T-helper 2 cell treated with Interferon-gamma antibody and Interleukin-4, amounts not matched to agents 5 μg/mL and 100 μg/mL, for 36 hours (primary cell): Measurements from ENCODE around the gene C1QTNF6.

Source experiments
- DNase-seq: peaks from one replicate; pipeline ENCODE4 v3.0.0; 2021; ENCODE audit warnings: low spot score
- H3K27ac Mint-ChIP-seq: one replicate; pipeline ENCODE4 v1.8.0; 2021; ENCODE audit warnings: mild to moderate bottlenecking, mixed read lengths
- H3K27me3 Mint-ChIP-seq: one replicate; pipeline ENCODE4 v1.8.0; 2021; ENCODE audit warnings: low read depth, mixed read lengths
- H3K36me3 Mint-ChIP-seq: one replicate; pipeline ENCODE4 v1.8.0; 2021; ENCODE audit warnings: low read depth, mixed read lengths
- H3K4me1 Mint-ChIP-seq: one replicate; pipeline ENCODE4 v1.8.0; 2021; ENCODE audit warnings: low read depth, mixed read lengths
- H3K4me3 Mint-ChIP-seq: one replicate; pipeline ENCODE4 v1.8.0; 2022; ENCODE audit warnings: mild to moderate bottlenecking, moderate library complexity, mixed read lengths
- H3K9me3 Mint-ChIP-seq: one replicate; pipeline ENCODE4 v1.8.0; 2021; ENCODE audit warnings: mixed read lengths

Gene C1QTNF6

GRCh38 chr22:37164505-37164887 is 23.6 kb downstream of the C1QTNF6 start:
- Mint-ChIP-seq H3K9me3 (no peaks in the 10 kb centered on the region), H3K4me3 (peak overlapping the region; percentile 74), H3K27ac (peak overlapping the region; percentile 97), H3K36me3 (no peaks in the 10 kb centered on the region), H3K4me1 (peaks cover 76% of the 10 kb centered on the region), H3K27me3 (no peaks in the 10 kb centered on the region)
- no peak for DNase-seq

GRCh38 chr22:37163575-37164504 is 24.2 kb downstream of the C1QTNF6 start:
- Mint-ChIP-seq H3K27me3 (no peaks in the 10 kb centered on the region), H3K9me3 (no peaks in the 10 kb centered on the region), H3K27ac (peak overlapping the region; percentile 97), H3K4me1 (peaks cover 79% of the 10 kb centered on the region), H3K36me3 (no peaks in the 10 kb centered on the region), H3K4me3 (peak overlapping the region; percentile 74)
- peak; percentile 88 for DNase-seq

GRCh38 chr22:37163096-37163489 is 25.0 kb downstream of the C1QTNF6 start:
- H3K27me3 Mint-ChIP-seq: no peaks in the 10 kb centered on the region
- peaks cover 78% of the 10 kb centered on the region for H3K4me1 Mint-ChIP-seq
- no peaks in the 10 kb centered on the region for H3K9me3 Mint-ChIP-seq
- H3K27ac Mint-ChIP-seq: peak overlapping the region; percentile 97
- peak overlapping the region; percentile 74 for H3K4me3 Mint-ChIP-seq
- DNase-seq: no peak
- H3K36me3 Mint-ChIP-seq: no peaks in the 10 kb centered on the region

GRCh38 chr22:37162221-37163095 is 25.6 kb downstream of the C1QTNF6 start:
- H3K4me3 Mint-ChIP-seq: peak overlapping the region; percentile 74
- H3K27ac Mint-ChIP-seq: peak overlapping the region; percentile 97
- no peaks in the 10 kb centered on the region for H3K27me3 Mint-ChIP-seq
- peak; percentile 88 for DNase-seq
- no peaks in the 10 kb centered on the region for H3K9me3 Mint-ChIP-seq
- peaks cover 78% of the 10 kb centered on the region for H3K4me1 Mint-ChIP-seq
- no peaks in the 10 kb centered on the region for H3K36me3 Mint-ChIP-seq

GRCh38 chr22:37161443-37161842 is 26.6 kb downstream of the C1QTNF6 start:
- H3K36me3 Mint-ChIP-seq: no peaks in the 10 kb centered on the region

GRCh38 chr22:37160027-37160426 is 28.0 kb downstream of the C1QTNF6 start:
- H3K36me3 Mint-ChIP-seq: no peaks in the 10 kb centered on the region
- H3K27ac Mint-ChIP-seq: peak overlapping the region; percentile 62
- peaks cover 71% of the 10 kb centered on the region for H3K4me1 Mint-ChIP-seq
- H3K9me3 Mint-ChIP-seq: no peaks in the 10 kb centered on the region
- no peaks in the 10 kb centered on the region for H3K27me3 Mint-ChIP-seq
- no peak for DNase-seq
- peak overlapping the region; percentile 1 for H3K4me3 Mint-ChIP-seq

More at GRCh38 chr22:37161443-37161842, 26.6 kb downstream of the C1QTNF6 start:
- H3K4me3 Mint-ChIP-seq: peak overlapping the region; percentile 74
- no peaks in the 10 kb centered on the region for H3K27me3 Mint-ChIP-seq
- peak; percentile 40 for DNase-seq
- H3K27ac Mint-ChIP-seq: peak overlapping the region; percentile 97
- no peaks in the 10 kb centered on the region for H3K9me3 Mint-ChIP-seq
- H3K4me1 Mint-ChIP-seq: peaks cover 73% of the 10 kb centered on the region

GRCh38 chr22:37158963-37159290 is 29.1 kb downstream of the C1QTNF6 start:
- peaks cover 66% of the 10 kb centered on the region for H3K4me1 Mint-ChIP-seq
- no peak overlapping the region for H3K4me3 Mint-ChIP-seq
- H3K27me3 Mint-ChIP-seq: no peaks in the 10 kb centered on the region
- no peak for DNase-seq
- H3K27ac Mint-ChIP-seq: peak overlapping the region; percentile 31
- H3K9me3 Mint-ChIP-seq: no peaks in the 10 kb centered on the region
- H3K36me3 Mint-ChIP-seq: no peaks in the 10 kb centered on the region

- peaks cover 55% of the 10 kb centered on the region for H3K4me1 Mint-ChIP-seq
- H3K36me3 Mint-ChIP-seq: no peaks in the 10 kb centered on the region
- peak; percentile 42 for DNase-seq
- no peak overlapping the region for H3K4me3 Mint-ChIP-seq
- peak overlapping the region; percentile 34 for H3K27ac Mint-ChIP-seq
- no peaks in the 10 kb centered on the region for H3K9me3 Mint-ChIP-seq
- no peaks in the 10 kb centered on the region for H3K27me3 Mint-ChIP-seq
These were observed 30.3 kb downstream of the C1QTNF6 start for GRCh38 chr22:37157516-37158285.

- Mint-ChIP-seq H3K27me3 (no peaks in the 10 kb centered on the region), H3K9me3 (no peaks in the 10 kb centered on the region), H3K36me3 (peaks cover under 1% of the 10 kb centered on the region), H3K4me3 (no peak overlapping the region), H3K4me1 (peaks cover 50% of the 10 kb centered on the region), H3K27ac (peak overlapping the region; percentile 34)
- DNase-seq: no peak
These were observed 31.2 kb downstream of the C1QTNF6 start for GRCh38 chr22:37156686-37157435.

- no peak overlapping the region for H3K4me3 Mint-ChIP-seq
- peaks cover 47% of the 10 kb centered on the region for H3K4me1 Mint-ChIP-seq
- no peaks in the 10 kb centered on the region for H3K27me3 Mint-ChIP-seq
- H3K27ac Mint-ChIP-seq: no peak overlapping the region
- no peak for DNase-seq
- H3K36me3 Mint-ChIP-seq: peaks cover 5% of the 10 kb centered on the region
- H3K9me3 Mint-ChIP-seq: peaks cover 2% of the 10 kb centered on the region
These were observed 32.1 kb downstream of the C1QTNF6 start for GRCh38 chr22:37155971-37156370.

GRCh38 chr22:37154925-37155712 is 32.9 kb downstream of the C1QTNF6 start:
- peak; percentile 37 for DNase-seq
- Mint-ChIP-seq H3K4me1 (peaks cover 52% of the 10 kb centered on the region), H3K27ac (peak overlapping the region; percentile 59), H3K4me3 (no peak overlapping the region), H3K27me3 (no peaks in the 10 kb centered on the region), H3K9me3 (peaks cover 8% of the 10 kb centered on the region), H3K36me3 (peaks cover 8% of the 10 kb centered on the region)

- Mint-ChIP-seq H3K36me3 (peaks cover 12% of the 10 kb centered on the region), H3K4me3 (no peak overlapping the region), H3K27me3 (no peaks in the 10 kb centered on the region), H3K4me1 (peaks cover 47% of the 10 kb centered on the region), H3K9me3 (peaks cover 8% of the 10 kb centered on the region), H3K27ac (no peak overlapping the region)
- no peak for DNase-seq
These were observed 34.1 kb downstream of the C1QTNF6 start for GRCh38 chr22:37153901-37154300.
